Gastrocnemius medialis (tissue), 4 donors: Measurements from ENCODE around the gene PLAC1.

Source experiments
- POLR2A ChIP-seq, 2 donors: fragments of 450-650 bp; IDR thresholded peaks; one replicate each; pipeline ENCODE4 v1.6.1; 2017; ENCODE audit warnings: antibody characterized with exemption in 2 of 2, mild to moderate bottlenecking in 2 of 2, moderate library complexity in 2 of 2
- TF ChIP-seq, protein P1 (sequence below), 5 experiments: fragments of 450-650 bp in 3 of 5; fragments of 200-600 bp in 2 of 5; sonication (generic) in 2 of 5; IDR thresholded peaks in 4 of 5; conservative IDR thresholded peaks in 1 of 5; 1 replicate in 4 of 5; 2 replicates in 1 of 5; pipeline ENCODE4 v1.5.1; 2016 to 2019; ENCODE audit warnings: antibody characterized with exemption in 5 of 5, mild to moderate bottlenecking in 3 of 5, moderate library complexity in 3 of 5

GRCh38 chrX:134588806-134589205 is 69.5 kb downstream of the PLAC1 start:
- no peak for TF ChIP-seq POLR2A (IDR thresholded peaks at IDR 0.05)
- TF ChIP-seq, protein P1, sequence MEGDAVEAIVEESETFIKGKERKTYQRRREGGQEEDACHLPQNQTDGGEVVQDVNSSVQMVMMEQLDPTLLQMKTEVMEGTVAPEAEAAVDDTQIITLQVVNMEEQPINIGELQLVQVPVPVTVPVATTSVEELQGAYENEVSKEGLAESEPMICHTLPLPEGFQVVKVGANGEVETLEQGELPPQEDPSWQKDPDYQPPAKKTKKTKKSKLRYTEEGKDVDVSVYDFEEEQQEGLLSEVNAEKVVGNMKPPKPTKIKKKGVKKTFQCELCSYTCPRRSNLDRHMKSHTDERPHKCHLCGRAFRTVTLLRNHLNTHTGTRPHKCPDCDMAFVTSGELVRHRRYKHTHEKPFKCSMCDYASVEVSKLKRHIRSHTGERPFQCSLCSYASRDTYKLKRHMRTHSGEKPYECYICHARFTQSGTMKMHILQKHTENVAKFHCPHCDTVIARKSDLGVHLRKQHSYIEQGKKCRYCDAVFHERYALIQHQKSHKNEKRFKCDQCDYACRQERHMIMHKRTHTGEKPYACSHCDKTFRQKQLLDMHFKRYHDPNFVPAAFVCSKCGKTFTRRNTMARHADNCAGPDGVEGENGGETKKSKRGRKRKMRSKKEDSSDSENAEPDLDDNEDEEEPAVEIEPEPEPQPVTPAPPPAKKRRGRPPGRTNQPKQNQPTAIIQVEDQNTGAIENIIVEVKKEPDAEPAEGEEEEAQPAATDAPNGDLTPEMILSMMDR (IDR thresholded peaks at IDR 0.05 in 4 of 5, conservative IDR thresholded peaks at IDR 0.05 in 1 of 5): no peak
